HEK293 (cell line): Measurements from ENCODE around the gene NUP54.
A peak's percentile ranks its signal among the peaks of the same experiment; 100 is the strongest.

Experiments used
- CTCF ChIA-PET: fragments of 350-600 bp; formaldehyde crosslinking; extraction: SDS; loops from one replicate; lab custom pipeline; 2021; ENCODE audit warnings: antibody characterized with exemption; lab: Yijun Ruan, JAX
- POLR2A ChIA-PET: fragments of 300-600 bp; formaldehyde crosslinking; extraction: SDS; loops from one replicate; lab custom pipeline; 2020; ENCODE audit warnings: antibody characterized with exemption, inconsistent platforms; lab: Yijun Ruan, JAX
- H3K27ac ChIP-seq: fragments of 200-500 bp; sonication (Bioruptor generic); 2 replicates; pipeline ENCODE4 v1.5.1; 2014; ENCODE audit warnings: low read depth, low read length, control low read depth, inconsistent platforms; ENCODE audit errors: extremely low read depth
- H3K36me3 ChIP-seq, 2 experiments: fragments of 200-500 bp in 1 of 2; sonication (Bioruptor generic) in 1 of 2; 1 replicate in 1 of 2; 2 replicates in 1 of 2; pipeline ENCODE4 v1.5.1; 2014 to 2017; ENCODE audit warnings: inconsistent platforms in 2 of 2, low read length in 2 of 2; ENCODE audit not compliant: control insufficient read depth in 2 of 2, insufficient read depth in 1 of 2
- H3K4me1 ChIP-seq: fragments of 200-500 bp; sonication (Bioruptor generic); 2 replicates; pipeline ENCODE4 v1.5.1; 2014; ENCODE audit warnings: mild to moderate bottlenecking, low read length, inconsistent platforms; ENCODE audit not compliant: control insufficient read depth, insufficient read depth
- H3K4me3 ChIP-seq: 2 replicates; pipeline ENCODE4 v1.5.1; 2011; ENCODE audit warnings: low read depth, mild to moderate bottlenecking, control low read depth, low read length, moderate library complexity
- H3K9me3 ChIP-seq: fragments of 200-500 bp; sonication (Bioruptor generic); 2 replicates; pipeline ENCODE4 v1.5.1; 2014; ENCODE audit warnings: low read depth, low read length, inconsistent platforms; ENCODE audit not compliant: control insufficient read depth, insufficient read depth
- BCL11A ChIP-seq: fragments of 450-650 bp; formaldehyde crosslinking; IDR thresholded peaks from 2 replicates; pipeline ENCODE4 v1.5.1; 2016; ENCODE audit warnings: low read depth, missing biosample characterization, missing genetic modification characterization
- BCL6B ChIP-seq: fragments of 450-650 bp; formaldehyde crosslinking; IDR thresholded peaks from 2 replicates; pipeline ENCODE4 v1.5.1; 2017; ENCODE audit warnings: missing biosample characterization, missing genetic modification characterization
- KLF1 ChIP-seq: fragments of 450-650 bp; formaldehyde crosslinking; IDR thresholded peaks from 2 replicates; pipeline ENCODE4 v1.5.1; 2016; ENCODE audit warnings: missing biosample characterization, missing genetic modification characterization
- KLF10 ChIP-seq: fragments of 450-650 bp; IDR thresholded peaks from 2 replicates; pipeline ENCODE4 v1.5.1; 2018; ENCODE audit warnings: missing biosample characterization, mild to moderate bottlenecking, missing genetic modification characterization
- KLF8 ChIP-seq: fragments of 450-650 bp; formaldehyde crosslinking; IDR thresholded peaks from 2 replicates; pipeline ENCODE4 v1.5.1; 2016; ENCODE audit warnings: missing biosample characterization, missing genetic modification characterization
- PRDM10 ChIP-seq: fragments of 450-650 bp; formaldehyde crosslinking; IDR thresholded peaks from 2 replicates; pipeline ENCODE4 v1.5.1; 2016; ENCODE audit warnings: missing biosample characterization, missing genetic modification characterization
- SCRT1 ChIP-seq: fragments of 450-650 bp; formaldehyde crosslinking; IDR thresholded peaks from 2 replicates; pipeline ENCODE4 v1.5.1; 2016; ENCODE audit warnings: missing biosample characterization, missing genetic modification characterization, borderline replicate concordance
- SETDB1 ChIP-seq: IDR thresholded peaks from one replicate; pipeline ENCODE4 v1.6.1; 2017; ENCODE audit warnings: mild to moderate bottlenecking, low read length, moderate library complexity, mixed read lengths; ENCODE audit not compliant: insufficient read length
- YY2 ChIP-seq: fragments of 450-650 bp; formaldehyde crosslinking; IDR thresholded peaks from 2 replicates; pipeline ENCODE4 v1.5.1; 2016; ENCODE audit warnings: missing biosample characterization, missing genetic modification characterization
- ZBTB21 ChIP-seq: fragments of 450-650 bp; formaldehyde crosslinking; IDR thresholded peaks from 2 replicates; pipeline ENCODE4 v1.5.1; 2017; ENCODE audit warnings: missing biosample characterization, missing genetic modification characterization
- ZBTB48 ChIP-seq: fragments of 450-650 bp; formaldehyde crosslinking; IDR thresholded peaks from 2 replicates; pipeline ENCODE4 v1.5.1; 2016; ENCODE audit warnings: missing biosample characterization, missing genetic modification characterization
- ZBTB6 ChIP-seq: fragments of 450-650 bp; formaldehyde crosslinking; IDR thresholded peaks from 2 replicates; pipeline ENCODE4 v1.5.1; 2017; ENCODE audit warnings: missing biosample characterization, missing genetic modification characterization
- ZEB2 ChIP-seq: fragments of 450-650 bp; formaldehyde crosslinking; IDR thresholded peaks from 2 replicates; pipeline ENCODE4 v1.5.1; 2016; ENCODE audit warnings: missing biosample characterization, missing genetic modification characterization
- ZFP69B ChIP-seq: fragments of 450-650 bp; formaldehyde crosslinking; IDR thresholded peaks from 2 replicates; pipeline ENCODE4 v1.5.1; 2016; ENCODE audit warnings: missing biosample characterization, missing genetic modification characterization
- ZNF112 ChIP-seq: fragments of 450-650 bp; formaldehyde crosslinking; IDR thresholded peaks from 2 replicates; pipeline ENCODE4 v1.5.0; 2017; ENCODE audit warnings: missing biosample characterization, missing genetic modification characterization
- ZNF132 ChIP-seq: fragments of 450-650 bp; formaldehyde crosslinking; IDR thresholded peaks from 2 replicates; pipeline ENCODE4 v1.5.1; 2017; ENCODE audit warnings: missing biosample characterization, missing genetic modification characterization, borderline replicate concordance
- ZNF175 ChIP-seq: fragments of 450-650 bp; formaldehyde crosslinking; IDR thresholded peaks from 2 replicates; pipeline ENCODE4 v1.5.1; 2016; ENCODE audit warnings: missing biosample characterization, missing genetic modification characterization
- ZNF202 ChIP-seq: fragments of 450-650 bp; formaldehyde crosslinking; IDR thresholded peaks from 2 replicates; pipeline ENCODE4 v1.5.1; 2016; ENCODE audit warnings: missing biosample characterization, missing genetic modification characterization, borderline replicate concordance
- ZNF324 ChIP-seq: fragments of 450-650 bp; formaldehyde crosslinking; IDR thresholded peaks from 2 replicates; pipeline ENCODE4 v1.5.1; 2016; ENCODE audit warnings: missing biosample characterization, missing genetic modification characterization
- ZNF391 ChIP-seq: fragments of 450-650 bp; formaldehyde crosslinking; IDR thresholded peaks from 2 replicates; pipeline ENCODE4 v1.5.1; 2016; ENCODE audit warnings: low read depth, missing biosample characterization, missing genetic modification characterization, borderline replicate concordance
- ZNF549 ChIP-seq: fragments of 450-650 bp; IDR thresholded peaks from 2 replicates; pipeline ENCODE4 v1.5.1; 2018; ENCODE audit warnings: missing biosample characterization, missing genetic modification characterization, mild to moderate bottlenecking, inconsistent platforms, moderate library complexity
- ZNF561 ChIP-seq: fragments of 450-650 bp; IDR thresholded peaks from 2 replicates; pipeline ENCODE4 v1.5.1; 2018; ENCODE audit warnings: missing biosample characterization, missing genetic modification characterization, borderline replicate concordance
- ZNF623 ChIP-seq: fragments of 450-650 bp; formaldehyde crosslinking; IDR thresholded peaks from 2 replicates; pipeline ENCODE4 v1.5.1; 2016; ENCODE audit warnings: missing biosample characterization, missing genetic modification characterization
- ZNF626 ChIP-seq: fragments of 450-650 bp; sonication (Bioruptor Pico); formaldehyde crosslinking; IDR thresholded peaks from 2 replicates; pipeline ENCODE4 v1.5.1; 2018; ENCODE audit warnings: missing biosample characterization, missing genetic modification characterization, inconsistent platforms
- ZNF629 ChIP-seq: fragments of 450-650 bp; formaldehyde crosslinking; IDR thresholded peaks from 2 replicates; pipeline ENCODE4 v1.5.1; 2017; ENCODE audit warnings: missing biosample characterization, missing genetic modification characterization
- ZNF639 ChIP-seq: fragments of 450-650 bp; formaldehyde crosslinking; IDR thresholded peaks from 2 replicates; pipeline ENCODE4 v1.5.1; 2016; ENCODE audit warnings: missing biosample characterization, missing genetic modification characterization
- ZNF670 ChIP-seq: fragments of 450-650 bp; formaldehyde crosslinking; IDR thresholded peaks from 2 replicates; pipeline ENCODE4 v1.5.1; 2016; ENCODE audit warnings: missing biosample characterization, missing genetic modification characterization, low read depth
- ZNF776 ChIP-seq: fragments of 450-650 bp; formaldehyde crosslinking; IDR thresholded peaks from 2 replicates; pipeline ENCODE4 v1.5.0; 2017; ENCODE audit warnings: missing biosample characterization, missing genetic modification characterization, borderline replicate concordance
- ZNF792 ChIP-seq: fragments of 450-650 bp; formaldehyde crosslinking; IDR thresholded peaks from 2 replicates; pipeline ENCODE4 v1.5.1; 2016; ENCODE audit warnings: missing biosample characterization, missing genetic modification characterization
- ZSCAN5A ChIP-seq: fragments of 450-650 bp; formaldehyde crosslinking; IDR thresholded peaks from 2 replicates; pipeline ENCODE4 v1.5.1; 2016; ENCODE audit warnings: missing biosample characterization, missing genetic modification characterization

The NUP54 gene

GRCh38 chr4:76147454-76148141 is 599 bp downstream of the NUP54 start:
- POLR2A ChIA-PET: interaction anchor here (0.6 to 1.0 kb wide), 3 partner anchors 22 to 110 kb away, joined by 3 to 4 read pairs (median 3); no protein-coding TSS in a partner anchor
- Histone ChIP-seq H3K4me3 (peak overlapping the region; percentile 92), H3K9me3 (no peaks in the 10 kb centered on the region), H3K27ac (peak overlapping the region; percentile 61), H3K36me3 (peaks cover 0 to 11% of the 10 kb centered on the region in 2 experiments; a peak in 1 of 3 replicates), H3K4me1 (no peaks in the 10 kb centered on the region; the same call in 1 of the 2 replicates)
- CTCF ChIA-PET: no interaction called here
- TF ChIP-seq ZNF132 (tag by site-specific recombination): no peak
- no peak for TF ChIP-seq ZNF623 (tag by site-specific recombination)
- no peak for TF ChIP-seq ZNF549 (tag by site-specific recombination)
- TF ChIP-seq BCL11A (tag by site-specific recombination): no peak
- peak; percentile 74 for TF ChIP-seq PRDM10
- TF ChIP-seq BCL6B (tag by site-specific recombination): no peak
- 0 out of 2 replicates have a peak, but pooled peaks have one; percentile 13 for TF ChIP-seq KLF1 (tag by site-specific recombination)
- no peak for TF ChIP-seq KLF8 (tag by site-specific recombination)
- no peak for TF ChIP-seq ZNF324
- TF ChIP-seq ZEB2 (tag by site-specific recombination): no peak
- no peak for TF ChIP-seq SETDB1
- TF ChIP-seq ZNF776: no peak
- no peak for TF ChIP-seq ZNF175 (tag by site-specific recombination)
- peak; percentile 10; the same call in 1 of the 2 replicates for TF ChIP-seq KLF10
- no peak for TF ChIP-seq ZBTB21 (tag by site-specific recombination)
- no peak for TF ChIP-seq ZNF792 (tag by site-specific recombination)
- TF ChIP-seq ZNF670: no peak
- no peak for TF ChIP-seq ZNF626 (tag by site-specific recombination)
- no peak for TF ChIP-seq ZFP69B
- no peak for TF ChIP-seq ZSCAN5A (tag by site-specific recombination)
- TF ChIP-seq ZBTB48 (tag by site-specific recombination): peak; percentile 75; the same call in 1 of the 2 replicates
- TF ChIP-seq ZNF202 (tag by site-specific recombination): no peak
- no peak for TF ChIP-seq SCRT1 (tag by site-specific recombination)
- no peak for TF ChIP-seq YY2 (tag by site-specific recombination)
- no peak for TF ChIP-seq ZBTB6 (tag by site-specific recombination)
- TF ChIP-seq ZNF561 (tag by site-specific recombination): no peak
- peak; percentile 31; the same call in 1 of the 2 replicates for TF ChIP-seq ZNF391
- no peak for TF ChIP-seq ZNF639 (tag by site-specific recombination)
- TF ChIP-seq ZNF629: peak; percentile 32; the same call in 1 of the 2 replicates
- TF ChIP-seq ZNF112 (tag by site-specific recombination): no peak
